HG03575 (cell line): ENCODE data around the gene CACNG4.

ENCODE experiments used
- ATAC-seq: cut with Tn5 transposase; IDR thresholded peaks from one replicate; pipeline ENCODE4 v1.9.1; 2021; ENCODE audit not compliant: unreplicated experiment, insufficient number of reproducible peaks, low FRiP score; ENCODE audit errors: extremely low read depth

Gene CACNG4

GRCh38 chr17:67069603-67070136 is 105.2 kb downstream of the CACNG4 start:
- ATAC-seq, result no peak

GRCh38 chr17:67071595-67071994 is 107.1 kb downstream of the CACNG4 start:
- no peak for ATAC-seq

DNA sequence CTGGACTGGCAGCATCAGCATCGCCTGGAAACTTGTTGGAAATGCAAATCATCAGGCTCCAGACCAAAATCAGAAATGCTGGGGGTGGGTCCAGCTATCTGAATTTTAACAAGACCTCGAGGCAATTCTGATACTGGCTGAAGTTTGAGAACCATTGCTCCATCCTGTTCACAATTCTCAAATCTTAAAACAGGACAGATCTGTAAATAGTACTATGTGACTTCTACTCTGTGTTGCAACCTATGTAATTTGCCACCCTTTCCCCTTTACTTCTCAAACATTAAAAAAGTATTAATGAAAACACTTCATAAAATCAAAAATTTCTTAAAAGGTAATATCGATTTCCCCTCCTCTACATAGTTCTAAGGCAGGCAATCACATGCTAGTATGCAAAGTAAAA is 108.4 kb downstream of the CACNG4 start:
- ATAC-seq, result no peak

GRCh38 chr17:67074781-67075180 is 110.3 kb downstream of the CACNG4 start:
- ATAC-seq, result no peak

GRCh38 chr17:67076290-67076689 is 111.8 kb downstream of the CACNG4 start:
- ATAC-seq, result no peak

- ATAC-seq, result no peak
These were observed 113.8 kb downstream of the CACNG4 start for GRCh38 chr17:67078292-67078691.

GRCh38 chr17:67079491-67079890 is 115.0 kb downstream of the CACNG4 start:
- ATAC-seq, result no peak

DNA sequence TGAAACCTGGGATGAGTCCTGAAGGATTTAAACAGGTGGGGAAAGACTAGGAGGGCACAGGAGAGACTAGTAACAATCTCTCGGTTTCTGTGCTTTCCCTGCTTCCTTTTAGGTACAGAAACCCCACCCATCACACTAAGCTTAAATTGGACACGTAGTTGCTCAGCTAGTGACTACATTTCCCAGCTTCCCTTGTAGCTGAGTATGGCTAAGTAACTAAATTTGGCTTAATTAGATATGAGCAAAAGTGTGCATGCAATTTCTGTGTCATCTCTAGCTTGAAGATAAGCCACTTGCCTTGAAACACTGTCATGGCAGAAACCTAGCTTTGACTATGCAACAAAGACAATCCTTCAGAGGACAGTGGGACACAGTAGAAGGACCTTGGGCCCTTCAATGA is 116.3 kb downstream of the CACNG4 start:
- ATAC-seq, result no peak

GRCh38 chr17:67082107-67082506 is 117.6 kb downstream of the CACNG4 start:
- ATAC-seq, result peak; percentile 82
